Measurements from ENCODE around the gene ARSA.
"Not testable (repeated sequence)": the region's sequence is repeated elsewhere in the genome, so short reads cannot be mapped to it uniquely, and the experiment has no call there.

Gene ARSA

DNA sequence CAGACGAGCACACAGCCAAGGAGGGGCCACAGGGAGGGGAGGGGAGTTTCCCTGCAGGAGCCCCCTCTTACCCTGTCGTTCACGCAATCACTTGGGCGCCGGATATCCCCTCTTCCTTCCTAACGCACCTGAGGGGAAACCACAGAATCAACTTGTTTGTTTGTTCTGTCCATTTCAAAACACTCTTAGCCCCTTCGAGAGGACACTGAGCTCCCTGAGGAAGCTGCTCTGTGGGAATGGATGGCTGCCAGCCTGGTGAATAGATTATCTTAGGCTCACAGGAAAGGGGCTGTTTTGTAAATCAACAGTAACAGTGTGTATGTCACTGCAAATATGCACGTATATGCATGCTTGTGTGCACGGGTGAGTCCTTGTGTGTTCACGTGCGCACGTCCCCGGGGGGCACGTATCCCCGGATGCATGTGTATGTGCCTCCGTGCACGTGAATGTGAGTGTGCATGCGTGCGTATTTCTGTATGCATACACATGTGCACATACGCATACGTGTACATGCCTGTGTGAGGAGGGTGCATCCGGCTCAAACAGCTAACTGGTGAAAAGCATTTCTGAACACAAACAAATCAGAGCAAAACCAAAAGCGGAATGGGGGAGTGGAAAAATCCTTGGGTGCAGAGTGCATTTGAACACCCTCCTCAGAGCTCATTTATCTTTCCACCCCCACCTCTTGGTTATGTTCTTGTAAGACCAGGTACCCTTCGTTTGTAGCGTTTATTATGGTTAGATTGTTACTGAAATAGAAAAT, 7.2 kb downstream of the ARSA start:
- Histone ChIP-seq H3K27ac (no peak overlapping the region), H3K4me3 (ENCODE audit: low read depth, low read length) (no peak overlapping the region), H3K36me3 (replicated peaks) (no peaks in the 10 kb centered on the region), H3K27me3 (replicated peaks) (no peaks in the 10 kb centered on the region)
- DNase-seq, result no peak
- in situ Hi-C loops (cut with HindIII; ENCODE audit: low pct_ligation_motif_present, low sequenced_read_pairs), result no loop called here
- TF ChIP-seq, protein P1, sequence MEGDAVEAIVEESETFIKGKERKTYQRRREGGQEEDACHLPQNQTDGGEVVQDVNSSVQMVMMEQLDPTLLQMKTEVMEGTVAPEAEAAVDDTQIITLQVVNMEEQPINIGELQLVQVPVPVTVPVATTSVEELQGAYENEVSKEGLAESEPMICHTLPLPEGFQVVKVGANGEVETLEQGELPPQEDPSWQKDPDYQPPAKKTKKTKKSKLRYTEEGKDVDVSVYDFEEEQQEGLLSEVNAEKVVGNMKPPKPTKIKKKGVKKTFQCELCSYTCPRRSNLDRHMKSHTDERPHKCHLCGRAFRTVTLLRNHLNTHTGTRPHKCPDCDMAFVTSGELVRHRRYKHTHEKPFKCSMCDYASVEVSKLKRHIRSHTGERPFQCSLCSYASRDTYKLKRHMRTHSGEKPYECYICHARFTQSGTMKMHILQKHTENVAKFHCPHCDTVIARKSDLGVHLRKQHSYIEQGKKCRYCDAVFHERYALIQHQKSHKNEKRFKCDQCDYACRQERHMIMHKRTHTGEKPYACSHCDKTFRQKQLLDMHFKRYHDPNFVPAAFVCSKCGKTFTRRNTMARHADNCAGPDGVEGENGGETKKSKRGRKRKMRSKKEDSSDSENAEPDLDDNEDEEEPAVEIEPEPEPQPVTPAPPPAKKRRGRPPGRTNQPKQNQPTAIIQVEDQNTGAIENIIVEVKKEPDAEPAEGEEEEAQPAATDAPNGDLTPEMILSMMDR (IDR thresholded peaks at IDR 0.05; ENCODE audit: low read depth, low read length, missing control alignments), result no peak

DNA sequence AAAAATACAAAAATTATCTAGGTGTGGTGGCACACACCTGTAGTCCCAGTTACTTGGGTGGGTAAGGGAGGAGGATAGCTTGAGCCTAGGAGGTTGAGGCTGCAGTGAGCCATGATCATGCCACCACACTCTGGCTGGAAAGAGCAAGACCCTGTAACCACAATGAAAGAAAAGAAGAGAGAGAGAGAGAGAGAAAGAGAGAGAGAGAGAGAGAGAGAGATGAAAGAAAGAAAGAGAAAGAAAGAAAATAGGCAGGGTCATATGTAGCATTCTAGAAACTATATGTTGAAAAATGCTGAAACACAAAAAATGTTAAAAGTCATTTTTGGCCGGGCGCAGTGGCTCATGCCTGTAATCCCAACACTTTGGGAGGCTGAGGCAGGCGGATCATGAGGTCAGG, 13.7 kb downstream of the ARSA start:
- in situ Hi-C loops (cut with HindIII; ENCODE audit: low pct_ligation_motif_present, low sequenced_read_pairs); H3K27ac ChIP-seq; H3K36me3 ChIP-seq (replicated peaks); DNase-seq; H3K4me3 ChIP-seq (ENCODE audit: low read depth, low read length); H3K27me3 ChIP-seq (replicated peaks): not testable (repeated sequence)

DNA sequence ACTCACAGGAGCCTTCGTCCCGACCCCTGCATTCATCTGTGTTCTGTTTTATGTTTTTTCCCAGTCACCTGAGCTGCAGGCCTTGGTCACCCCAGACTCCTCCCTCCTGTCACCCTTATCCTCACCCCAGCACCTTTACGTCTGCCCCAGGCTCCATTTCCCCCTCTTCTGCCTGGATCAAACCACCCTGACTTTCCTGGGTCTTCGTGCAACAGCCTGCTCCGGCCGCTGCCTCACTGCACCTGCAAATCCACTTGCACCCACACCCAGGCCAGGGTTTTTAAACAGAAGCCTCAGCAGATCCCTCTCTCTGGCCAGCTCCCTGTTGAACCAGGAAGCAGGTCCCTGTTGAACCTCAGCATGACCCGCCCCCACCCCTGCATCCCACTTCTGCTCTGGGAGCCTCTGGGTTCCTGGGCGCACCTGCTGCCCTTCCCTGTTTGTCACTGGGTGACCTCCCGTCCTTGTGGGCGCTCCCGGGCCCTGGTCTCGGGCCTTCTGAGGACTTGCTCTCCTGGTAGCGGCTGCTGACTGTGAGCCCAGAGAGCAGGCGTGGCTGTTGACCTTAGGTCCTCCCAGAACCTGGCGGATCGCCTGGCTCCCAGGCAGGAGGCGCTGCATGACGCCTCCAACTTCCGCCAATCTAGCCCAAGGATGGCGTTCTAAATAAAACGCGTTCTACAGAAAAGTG, 14.5 kb downstream of the ARSA start:
- in situ Hi-C loops (cut with HindIII; ENCODE audit: low pct_ligation_motif_present, low sequenced_read_pairs), result no loop called here
- H3K4me3 ChIP-seq (ENCODE audit: low read depth, low read length), result no peak overlapping the region
- H3K36me3 ChIP-seq (replicated peaks), result no peaks in the 10 kb centered on the region
- no peaks in the 10 kb centered on the region for H3K27me3 ChIP-seq (replicated peaks)
- DNase-seq, result no peak
- no peak overlapping the region for H3K27ac ChIP-seq
- TF ChIP-seq, protein P1 (IDR thresholded peaks at IDR 0.05; ENCODE audit: low read depth, low read length, missing control alignments), result no peak

DNA sequence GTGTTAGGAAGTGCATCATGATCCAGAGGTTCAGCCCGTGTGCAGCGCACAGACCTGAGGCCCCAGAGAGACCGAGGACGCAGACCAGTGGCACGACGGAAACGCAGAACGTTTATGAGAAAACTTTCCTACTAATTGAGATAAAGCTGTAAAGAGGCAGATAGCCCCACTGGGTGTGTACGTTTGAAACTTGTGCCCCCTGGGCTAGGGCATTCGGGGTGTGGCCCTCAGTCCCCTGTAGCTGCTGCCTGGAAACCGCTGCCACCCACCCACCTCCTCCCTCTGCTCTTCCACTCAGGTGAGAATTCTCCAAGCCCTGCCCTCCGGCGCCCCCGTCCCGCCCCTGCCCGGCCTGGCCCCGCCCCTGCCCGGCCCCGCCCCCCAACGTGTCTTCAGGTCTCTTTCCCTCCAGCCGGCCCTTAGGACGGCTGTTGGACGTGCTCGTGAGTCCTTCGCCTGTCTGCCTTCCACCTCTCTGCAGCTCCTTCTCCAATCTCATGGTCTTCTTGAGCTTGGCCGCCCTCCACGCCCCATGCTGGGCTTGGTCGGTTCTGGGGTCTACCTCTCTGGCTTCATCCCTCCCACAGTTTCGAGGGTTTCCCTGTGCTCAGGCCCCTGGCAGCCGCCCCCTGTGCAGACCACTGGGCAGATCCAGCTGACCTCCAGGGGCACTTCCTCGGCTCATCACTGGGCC, 15.3 kb downstream of the ARSA start:
- H3K27me3 ChIP-seq (replicated peaks), result peaks cover under 1% of the 10 kb centered on the region

DNA sequence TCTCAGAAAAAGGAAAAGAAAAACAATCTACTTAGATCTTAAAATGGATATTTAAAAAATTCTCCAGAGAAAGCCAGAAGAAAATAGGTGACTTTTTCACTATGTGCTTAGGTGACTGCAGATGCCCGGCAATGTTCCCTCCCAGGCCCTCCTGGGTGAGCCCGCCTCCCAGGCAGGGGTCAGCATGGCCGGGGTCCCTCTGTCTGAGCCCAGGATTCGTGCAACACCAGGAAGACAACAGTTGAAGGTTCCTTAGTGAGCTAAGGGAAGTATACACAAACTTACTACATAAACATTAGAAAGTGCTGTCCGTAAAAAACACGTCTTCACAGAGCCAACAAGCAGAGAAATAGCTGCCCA, 15.8 kb downstream of the ARSA start:
- Histone ChIP-seq H3K27me3 (replicated peaks) (peaks cover 5% of the 10 kb centered on the region), H3K27ac (no peak overlapping the region), H3K4me3 (ENCODE audit: low read depth, low read length) (no peak overlapping the region), H3K36me3 (replicated peaks) (no peaks in the 10 kb centered on the region)
- in situ Hi-C loops (cut with HindIII; ENCODE audit: low pct_ligation_motif_present, low sequenced_read_pairs), result no loop called here
- no peak for DNase-seq
- TF ChIP-seq, protein P1 (IDR thresholded peaks at IDR 0.05; ENCODE audit: low read depth, low read length, missing control alignments), result no peak

More for the DNA sequence above, 15.3 kb downstream of the ARSA start:
- no peak for DNase-seq
- Histone ChIP-seq H3K4me3 (ENCODE audit: low read depth, low read length) (no peak overlapping the region), H3K27ac (no peak overlapping the region), H3K36me3 (replicated peaks) (no peaks in the 10 kb centered on the region)
- TF ChIP-seq, protein P1 (IDR thresholded peaks at IDR 0.05; ENCODE audit: low read depth, low read length, missing control alignments), result no peak
- in situ Hi-C loops (cut with HindIII; ENCODE audit: low pct_ligation_motif_present, low sequenced_read_pairs), result no loop called here

DNA sequence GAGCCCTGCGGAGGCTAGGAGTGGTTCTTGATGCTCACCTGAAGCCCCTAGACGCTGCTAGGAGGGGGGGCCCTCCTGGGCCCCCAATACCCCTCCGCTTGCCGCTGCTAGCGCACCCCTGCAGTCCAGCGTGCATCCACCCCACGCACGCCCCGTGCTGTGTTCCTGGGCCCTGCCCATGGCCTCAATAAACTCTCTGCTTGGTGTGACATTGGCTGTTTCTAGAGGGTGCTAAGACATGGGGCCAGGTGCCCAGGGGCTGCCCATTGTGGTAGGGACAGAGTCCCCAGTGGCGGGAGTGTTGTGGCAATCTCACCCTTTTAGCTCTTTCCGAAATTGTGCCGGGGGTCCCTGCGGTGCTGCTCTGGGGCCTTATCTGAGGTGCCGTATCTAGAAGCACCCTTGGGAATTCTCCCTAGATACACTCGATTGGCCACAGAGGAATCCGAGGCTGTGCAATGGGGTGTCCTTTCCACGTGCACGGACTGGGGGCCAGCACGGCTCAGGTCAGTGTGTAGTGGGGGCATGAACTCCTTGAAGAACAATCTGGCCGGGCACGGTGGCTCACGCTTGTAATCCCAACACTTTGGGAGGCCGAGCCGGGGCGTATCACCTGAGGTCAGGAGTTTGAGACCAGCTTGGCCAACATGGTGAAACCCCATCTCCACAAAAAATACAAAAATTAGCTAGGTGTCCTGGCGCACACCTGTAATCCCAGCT, 16.5 kb downstream of the ARSA start:
- in situ Hi-C loops (cut with HindIII; ENCODE audit: low pct_ligation_motif_present, low sequenced_read_pairs), result no loop called here
- H3K27ac ChIP-seq, result no peak overlapping the region
- peaks cover 5% of the 10 kb centered on the region for H3K27me3 ChIP-seq (replicated peaks)
- TF ChIP-seq, protein P1 (IDR thresholded peaks at IDR 0.05; ENCODE audit: low read depth, low read length, missing control alignments), result no peak
- DNase-seq, result no peak
- H3K36me3 ChIP-seq (replicated peaks), result no peaks in the 10 kb centered on the region
- no peak overlapping the region for H3K4me3 ChIP-seq (ENCODE audit: low read depth, low read length)
